Activated T-cell treated with anti-CD3 and anti-CD28 coated beads for 1 hour (primary cell): Measurements from ENCODE around the gene CCL4L2.
"Not testable (repeated sequence)": the region's sequence is repeated elsewhere in the genome, so short reads cannot be mapped to it uniquely, and the experiment has no call there.

Experiments used
- DNase-seq: peaks from one replicate; pipeline ENCODE4 v3.0.0-alpha.2; 2020; ENCODE audit warnings: low read depth

CCL4L2 gene

GRCh38 chr17:36210439-36211211 lies at the start of gene CCL4L2:
TSS of gene CCL4L2 (plus strand) at chr17:36211063.
- not testable (repeated sequence) for DNase-seq

- DNase-seq = not testable (repeated sequence)
These were observed 42.0 kb upstream of the CCL4L2 start for GRCh38 chr17:36168836-36169235.

DNA sequence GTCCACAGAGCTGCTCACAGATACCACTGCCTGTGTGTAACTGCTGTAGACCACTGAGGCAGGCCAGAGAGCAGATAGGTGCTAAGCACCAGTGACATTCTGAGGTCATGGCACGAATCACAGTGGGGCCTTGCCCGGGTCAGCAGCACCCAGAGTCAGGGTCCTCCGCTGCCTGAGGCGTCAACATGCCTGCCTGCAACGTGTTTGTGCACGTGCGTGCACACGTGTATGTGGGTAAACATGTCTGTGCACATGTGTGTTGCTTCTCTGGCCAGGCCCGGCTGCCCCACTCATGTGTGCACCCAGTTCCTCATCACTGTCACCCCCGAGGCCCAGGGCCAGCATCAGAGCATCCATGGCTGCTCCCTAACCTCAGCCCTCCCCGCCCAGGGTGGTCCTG lies 34.3 kb upstream of the CCL4L2 start, which contains the start of gene TBC1D3B:
Gene TBC1D3B, minus strand, starts transcription at position 101 of the 400 bp plus-strand sequence. CDS start 1,586 bp downstream, outside the sequence.
- DNase-seq = not testable (repeated sequence)

DNA sequence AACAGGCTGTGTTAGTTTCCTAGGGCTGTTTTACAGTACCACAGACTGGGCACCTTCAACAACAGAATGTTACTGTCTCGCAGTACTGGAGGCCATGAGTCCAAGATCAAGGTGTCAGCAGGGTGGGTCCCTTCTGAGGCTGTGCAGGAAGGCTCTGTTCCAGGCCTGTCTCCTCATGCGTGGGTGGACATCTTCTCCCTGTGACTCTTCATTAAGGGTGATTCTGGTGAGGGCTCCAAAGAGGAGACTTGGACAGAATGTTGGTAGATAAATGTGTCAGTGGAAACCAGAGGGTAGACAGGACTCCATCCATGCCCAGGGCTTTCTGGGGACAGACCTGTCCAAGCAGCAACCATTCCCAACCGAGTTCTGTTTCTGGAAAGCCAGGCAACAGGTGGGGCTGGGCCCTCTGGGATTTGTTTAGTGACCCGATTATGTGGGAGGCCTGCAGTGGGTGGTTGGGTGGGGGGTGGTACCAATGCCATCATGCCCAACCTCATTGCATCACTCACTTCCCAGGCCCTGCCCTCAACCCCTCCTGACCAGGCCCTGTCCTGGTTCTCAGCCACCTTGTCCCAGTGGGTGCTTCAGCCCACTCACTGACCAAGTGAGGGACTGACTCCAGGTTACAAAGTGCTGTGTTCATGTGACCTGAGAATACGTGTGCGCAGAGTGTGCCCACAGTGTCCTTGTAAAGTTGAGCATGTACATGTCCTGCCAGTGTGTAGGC lies 29.3 kb upstream of the CCL4L2 start:
- not testable (repeated sequence) for DNase-seq

DNA sequence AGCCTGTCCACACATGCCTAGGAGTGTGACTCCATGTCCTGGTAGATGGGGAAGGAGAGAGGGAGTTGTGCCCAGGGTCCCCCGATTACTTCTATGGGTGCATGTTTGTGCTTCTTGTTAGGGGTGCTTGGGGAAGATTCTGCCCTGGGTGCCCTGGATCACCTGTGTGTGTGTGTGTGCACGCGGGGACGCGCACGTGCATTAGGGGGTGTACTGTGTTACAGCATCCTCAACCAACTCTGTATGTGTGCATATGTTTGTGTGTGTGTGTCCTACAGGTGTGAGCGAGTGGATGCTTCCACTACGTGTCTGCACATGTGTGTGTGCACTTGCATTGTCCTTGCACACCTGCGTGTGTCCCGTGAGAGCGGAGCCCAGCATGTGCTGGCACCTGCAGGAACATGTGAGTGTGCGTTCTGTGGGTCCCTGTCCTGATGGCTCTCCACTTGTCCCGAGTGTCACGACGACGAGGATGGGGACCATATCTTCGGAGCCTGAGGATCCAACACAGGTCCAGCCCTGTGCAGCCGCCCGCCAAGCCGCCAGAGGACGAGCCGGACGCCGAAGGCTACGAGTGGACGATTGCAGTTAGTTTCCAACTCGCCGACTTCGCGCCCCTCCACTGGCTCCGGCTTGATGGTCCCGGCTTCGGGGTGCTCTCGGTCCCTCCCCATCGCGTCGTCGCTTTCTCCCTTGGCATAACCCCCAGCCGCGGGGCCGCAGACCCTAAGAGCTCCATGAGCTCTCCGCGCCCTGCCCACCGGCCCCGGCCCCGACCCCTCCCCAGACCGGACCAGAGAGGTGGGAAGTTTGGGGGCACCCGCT lies 28.5 kb upstream of the CCL4L2 start:
- DNase-seq = no peak

DNA sequence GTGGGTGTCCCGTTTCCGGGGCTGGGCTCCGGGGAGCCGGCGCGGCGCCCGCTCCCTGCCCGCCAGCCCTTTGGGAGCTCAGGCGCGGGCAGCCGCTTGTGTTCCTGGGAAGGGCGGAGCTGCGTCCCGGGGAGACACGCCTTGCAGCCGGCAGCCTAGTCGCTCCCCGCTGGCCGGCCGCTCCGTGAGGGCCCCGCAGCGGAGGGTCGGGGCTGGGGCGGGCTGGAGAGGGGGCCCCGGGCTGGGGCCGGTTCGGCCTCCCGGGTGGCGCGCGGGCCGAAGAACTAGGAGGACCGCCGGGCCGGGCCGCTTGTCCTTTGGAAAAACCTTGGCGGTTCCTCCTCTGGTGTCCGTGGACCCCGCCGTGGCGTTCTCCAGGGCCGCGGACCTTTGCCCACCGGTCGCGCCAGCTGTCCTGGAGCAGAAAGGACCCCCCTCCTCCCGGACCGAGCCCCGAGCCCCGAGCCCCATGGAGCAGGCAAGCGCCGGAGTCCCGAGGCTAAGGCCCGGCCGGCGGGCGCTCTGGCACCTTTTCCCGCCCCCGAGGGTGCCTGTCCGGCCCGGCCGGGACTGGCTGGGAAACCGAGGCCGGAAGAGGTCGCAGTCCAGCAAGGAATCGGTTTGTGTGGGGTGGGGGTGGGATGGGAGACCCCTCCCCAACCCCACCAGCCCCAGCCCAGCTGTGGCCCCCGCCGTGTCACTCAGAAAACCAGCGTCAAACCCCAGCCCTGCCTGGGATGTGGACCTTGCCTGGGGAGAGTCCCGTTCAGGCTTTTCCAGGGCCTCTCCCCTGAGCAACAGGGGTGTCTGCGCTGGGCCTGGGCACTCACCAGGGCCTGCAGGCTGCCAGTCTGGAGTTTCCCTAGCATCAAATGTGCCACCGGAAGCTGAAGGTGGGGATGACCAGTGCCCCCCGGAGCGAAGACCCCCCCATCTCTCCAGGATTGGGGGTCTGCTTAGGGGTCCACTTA lies 27.6 kb upstream of the CCL4L2 start:
- no peak for DNase-seq

GRCh38 chr17:36184023-36184765 lies 26.7 kb upstream of the CCL4L2 start:
- DNase-seq = no peak

GRCh38 chr17:36185416-36185815 lies 25.4 kb upstream of the CCL4L2 start:
- DNase-seq = no peak

- not testable (repeated sequence) for DNase-seq
These were observed 23.8 kb upstream of the CCL4L2 start for GRCh38 chr17:36186810-36187763.

DNA sequence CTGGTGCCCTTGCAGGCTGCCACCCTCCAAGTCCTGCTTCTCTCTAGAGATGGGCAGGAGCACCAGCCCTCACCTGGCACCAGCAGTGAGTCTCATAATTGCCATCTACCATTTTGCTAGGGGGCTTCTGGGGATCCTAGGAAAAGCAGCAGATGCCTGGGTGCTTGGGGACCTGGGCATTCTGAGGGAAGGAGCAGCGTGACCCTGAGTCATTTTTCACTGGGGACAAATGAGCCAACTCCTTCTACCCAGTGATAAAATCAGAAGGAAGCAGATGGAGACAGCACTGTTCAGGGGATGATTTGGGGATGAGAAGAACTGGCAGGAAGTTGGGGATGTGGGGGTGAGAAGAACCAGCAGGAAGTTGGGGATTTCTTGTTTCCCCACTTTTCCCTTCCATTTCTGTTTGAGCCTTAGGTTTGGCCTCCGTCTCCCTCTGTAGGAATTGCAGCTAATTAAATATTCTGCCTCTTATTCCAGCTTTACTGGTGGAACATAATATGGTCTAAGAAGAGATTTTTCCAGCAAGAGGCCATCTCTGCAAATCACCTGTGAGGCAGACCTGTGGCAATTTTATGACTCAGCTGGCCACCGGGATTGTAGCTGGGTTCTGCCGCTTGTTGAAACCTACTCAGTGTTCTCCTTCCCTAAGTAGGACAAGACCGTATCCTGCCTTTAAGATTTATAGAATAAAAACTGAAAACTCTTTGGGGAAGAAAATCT lies 22.8 kb upstream of the CCL4L2 start:
- not testable (repeated sequence) for DNase-seq

DNA sequence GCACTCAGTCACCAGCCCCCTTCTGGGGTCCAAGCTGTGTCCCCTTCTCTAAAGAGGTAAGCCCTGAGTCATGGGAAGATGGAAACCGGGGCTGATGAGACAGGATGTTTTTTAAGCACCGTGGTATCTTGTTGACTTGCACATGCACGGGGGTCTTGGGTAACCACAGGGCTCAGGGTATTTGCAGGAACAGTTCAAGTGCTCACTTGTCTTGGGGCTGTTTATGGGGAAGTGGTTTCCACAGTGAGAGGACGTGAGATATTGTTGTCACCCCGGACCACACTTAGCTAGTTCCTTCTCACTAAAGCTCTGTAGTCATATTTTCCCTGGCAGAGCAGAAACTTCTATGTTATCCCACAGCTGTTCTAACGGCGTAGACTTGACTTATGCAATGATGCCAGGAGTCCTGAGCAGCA lies 22.0 kb upstream of the CCL4L2 start:
- no peak for DNase-seq

GRCh38 chr17:36189993-36190392 lies 20.9 kb upstream of the CCL4L2 start:
- DNase-seq = not testable (repeated sequence)

- DNase-seq = not testable (repeated sequence)
These were observed 20.1 kb upstream of the CCL4L2 start for GRCh38 chr17:36190549-36191330.

- DNase-seq = no peak
These were observed 17.6 kb upstream of the CCL4L2 start for GRCh38 chr17:36193216-36193775.

DNA sequence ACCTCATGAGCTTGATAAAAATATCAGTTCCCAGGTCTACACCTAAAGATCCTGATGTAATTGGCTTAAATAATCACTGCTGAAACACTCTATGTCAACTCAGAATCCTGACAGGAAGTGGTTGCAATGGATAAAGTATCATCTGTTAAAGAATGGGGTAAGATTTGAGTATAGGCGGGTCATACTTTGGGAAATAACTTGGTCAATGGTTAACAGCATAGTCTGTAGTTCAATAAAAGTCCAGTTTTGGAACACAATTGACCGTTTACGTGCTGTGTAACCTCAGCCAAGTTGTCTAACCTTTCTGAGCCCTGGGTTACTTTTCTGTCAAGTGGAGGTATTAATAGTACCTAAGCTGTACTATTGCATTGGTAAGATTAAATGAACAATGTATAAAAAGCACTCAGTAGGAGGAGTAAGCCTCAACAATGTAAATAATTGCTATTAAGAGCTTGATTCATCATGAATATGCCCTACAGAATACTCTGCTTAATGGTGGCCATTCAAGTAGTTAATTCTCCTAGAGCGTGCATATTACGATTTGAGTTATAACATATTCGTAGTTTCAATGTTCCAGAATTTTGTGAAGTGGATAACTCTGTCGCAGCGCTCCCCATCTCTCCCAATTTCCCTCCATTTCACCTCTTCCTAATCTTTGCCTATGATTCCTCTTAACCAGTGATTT lies 16.6 kb upstream of the CCL4L2 start:
- DNase-seq = not testable (repeated sequence)

DNA sequence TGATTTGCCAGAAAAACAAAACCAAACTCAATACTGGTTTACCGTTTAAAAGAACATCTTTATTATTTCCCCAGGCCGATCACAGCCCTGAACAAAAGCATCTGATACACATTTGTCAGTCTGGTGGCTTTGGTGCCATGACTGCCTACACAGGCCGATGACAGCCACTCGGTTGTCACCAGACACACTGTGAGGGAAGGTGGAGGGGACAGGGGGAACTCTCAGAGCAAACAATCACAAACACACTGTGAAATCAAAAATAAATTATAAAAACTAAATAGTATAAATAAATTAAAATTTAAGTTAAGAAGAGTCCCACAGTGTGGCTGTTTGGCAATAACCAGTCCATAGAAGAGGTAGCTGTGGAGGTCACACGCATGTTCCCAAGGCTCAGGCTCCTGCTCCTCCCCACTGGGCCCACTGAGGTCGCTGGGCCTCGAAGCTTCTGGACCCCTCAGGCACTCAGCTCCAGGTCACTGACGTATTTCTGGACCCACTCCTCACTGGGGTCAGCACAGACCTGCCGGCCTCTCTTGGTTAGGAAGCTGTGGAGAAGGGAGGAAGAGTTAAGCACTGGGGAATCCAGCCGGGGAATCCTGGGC lies 15.9 kb upstream of the CCL4L2 start:
- DNase-seq = not testable (repeated sequence)
